Measurements from ENCODE around the gene IGSF1.

IGSF1 gene

GRCh38 chrX:131288738-131289511 is at the start of gene IGSF1:
IGSF1 (minus strand) TSS chrX:131289306; CDS start chrX:131286674, 2,632 bp downstream.
- ChIA-PET CTCF (no interaction called here), POLR2A (no interaction called here)
- no peak for TF ChIP-seq CTCF (IDR thresholded peaks at IDR 0.05; ENCODE audit: control extremely low read depth, extremely low read depth, low read depth, missing control alignments)
- DNase-seq (ENCODE audit: extremely low spot score): no peak

- ChIA-PET CTCF (no interaction called here), POLR2A (no interaction called here)
- no peak for TF ChIP-seq CTCF (IDR thresholded peaks at IDR 0.05; ENCODE audit: control extremely low read depth, extremely low read depth, low read depth, missing control alignments)
- DNase-seq (ENCODE audit: extremely low spot score): no peak
These were observed 43.2 kb upstream of the IGSF1 start for GRCh38 chrX:131332331-131332730.

- POLR2A ChIA-PET: no interaction called here
- TF ChIP-seq CTCF (IDR thresholded peaks at IDR 0.05; ENCODE audit: control extremely low read depth, extremely low read depth, low read depth, missing control alignments): no peak
- CTCF ChIA-PET: no interaction called here
- no peak for DNase-seq (ENCODE audit: extremely low spot score)
These were observed 42.0 kb upstream of the IGSF1 start for GRCh38 chrX:131331152-131331551.

- no peak for TF ChIP-seq CTCF (IDR thresholded peaks at IDR 0.05; ENCODE audit: control extremely low read depth, extremely low read depth, low read depth, missing control alignments)
- DNase-seq (ENCODE audit: extremely low spot score): no peak
- POLR2A ChIA-PET: no interaction called here
- CTCF ChIA-PET: no interaction called here
These were observed 41.6 kb upstream of the IGSF1 start for GRCh38 chrX:131330735-131331134.

- no peak for DNase-seq (ENCODE audit: extremely low spot score)
- ChIA-PET CTCF (no interaction called here), POLR2A (no interaction called here)
- TF ChIP-seq CTCF (IDR thresholded peaks at IDR 0.05; ENCODE audit: control extremely low read depth, extremely low read depth, low read depth, missing control alignments): no peak
These were observed 33.5 kb upstream of the IGSF1 start for GRCh38 chrX:131322651-131323050.

DNA sequence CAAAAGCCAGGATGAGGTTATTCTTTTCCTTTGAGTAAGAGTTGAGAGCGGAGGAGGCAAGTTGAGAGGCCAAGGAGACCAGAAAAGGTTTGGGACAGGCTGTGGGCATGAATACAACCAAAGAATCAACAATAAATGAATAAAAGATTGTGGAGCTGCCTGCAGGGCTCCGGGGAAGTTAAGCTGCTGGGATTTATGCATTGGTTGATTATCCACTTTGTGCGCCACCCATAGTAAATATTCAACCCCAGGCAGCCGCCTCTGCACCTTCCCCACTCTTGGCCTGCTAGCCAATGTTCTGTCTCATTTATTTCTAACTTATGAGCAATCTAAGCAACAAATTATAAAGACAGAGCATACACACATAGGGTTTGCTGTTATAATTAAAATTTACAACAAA is 28.2 kb upstream of the IGSF1 start:
- no peak for DNase-seq (ENCODE audit: extremely low spot score)
- ChIA-PET POLR2A (no interaction called here), CTCF (interaction anchor here (1.2 kb wide), 1 partner anchor 23 kb away, joined by 3 read pairs; no protein-coding TSS in a partner anchor)
- no peak for TF ChIP-seq CTCF (IDR thresholded peaks at IDR 0.05; ENCODE audit: control extremely low read depth, extremely low read depth, low read depth, missing control alignments)

All from GM10248 (cell line).